Right atrium auricular region (tissue), 2 donors: Measurements from ENCODE around the gene PBOV1. TPM values are rescaled to one million over a fixed set of nuclear protein-coding genes. Genes with fewer than 3 reads are reported as not detected.

Experiments
- DNase-seq: peaks from one replicate; pipeline ENCODE4 v3.0.0-alpha.2; 2019; ENCODE audit warnings: low spot score
- H3K27ac ChIP-seq, 2 donors: fragments of 200-600 bp; sonication (generic); 1 replicate in 1 of 2; 2 replicates in 1 of 2; pipeline ENCODE4 v1.5.1; 2016 to 2019
- H3K27me3 ChIP-seq, 2 donors: fragments of 200-600 bp; sonication (generic); one replicate each; pipeline versions ENCODE4 v1.5.1 to v1.6.0; 2017 to 2019
- H3K36me3 ChIP-seq: fragments of 200-600 bp; sonication (generic); one replicate; pipeline ENCODE4 v1.5.1; 2016
- H3K4me1 ChIP-seq, 2 donors: fragments of 200-600 bp; sonication (generic); one replicate each; pipeline versions ENCODE4 v1.5.1 to v1.6.0; 2017 to 2019
- H3K4me3 ChIP-seq, 2 donors: fragments of 200-600 bp; sonication (generic); 1 replicate in 1 of 2; 2 replicates in 1 of 2; pipeline ENCODE4 v1.5.1; 2017 to 2019; ENCODE audit warnings: mild to moderate bottlenecking in 1 of 2, moderate library complexity in 1 of 2
- H3K9me3 ChIP-seq, 2 donors: fragments of 200-600 bp; sonication (generic); one replicate each; pipeline ENCODE4 v1.5.1; 2019
- CTCF ChIP-seq, 2 donors: fragments of 200-600 bp; sonication (generic); IDR thresholded peaks; one replicate each; pipeline ENCODE4 v1.5.1; 2019; ENCODE audit warnings: antibody characterized with exemption in 2 of 2
- total RNA-seq, 2 donors: library from RNA; depleted of rRNA; stranded (reverse); fragments of >200 nt; gene quantifications; one replicate each; pipeline ENCODE4 v1.1.0, GENCODE V29; 2016

PBOV1 gene
- total RNA-seq, 2 donors from 2014 or later: not detected

- no peak for TF ChIP-seq CTCF (IDR thresholded peaks at IDR 0.05)
- no peak for DNase-seq
- H3K4me3 ChIP-seq: no peak overlapping the region
- no peaks in the 10 kb centered on the region for H3K4me1 ChIP-seq
- H3K9me3 ChIP-seq: no peaks in the 10 kb centered on the region
- H3K27ac ChIP-seq: no peak overlapping the region
- no peaks in the 10 kb centered on the region for H3K27me3 ChIP-seq
- H3K36me3 ChIP-seq: no peaks in the 10 kb centered on the region
These were observed 23.6 kb upstream of the PBOV1 start for GRCh38 chr6:138241934-138242333.

- H3K27me3 ChIP-seq: no peaks in the 10 kb centered on the region
- no peaks in the 10 kb centered on the region for H3K9me3 ChIP-seq
- TF ChIP-seq CTCF (IDR thresholded peaks at IDR 0.05): no peak
- no peaks in the 10 kb centered on the region for H3K36me3 ChIP-seq
- H3K27ac ChIP-seq: no peak overlapping the region
- no peak for DNase-seq
- H3K4me3 ChIP-seq: no peak overlapping the region
- no peaks in the 10 kb centered on the region for H3K4me1 ChIP-seq
These were observed 23.1 kb upstream of the PBOV1 start for GRCh38 chr6:138241381-138241780.

- no peak for TF ChIP-seq CTCF (IDR thresholded peaks at IDR 0.05)
- Histone ChIP-seq H3K36me3 (no peaks in the 10 kb centered on the region), H3K9me3 (no peaks in the 10 kb centered on the region), H3K4me3 (no peak overlapping the region), H3K4me1 (no peaks in the 10 kb centered on the region), H3K27me3 (no peaks in the 10 kb centered on the region), H3K27ac (no peak overlapping the region)
- no peak for DNase-seq
These were observed 22.4 kb upstream of the PBOV1 start for GRCh38 chr6:138240476-138241245.

- Histone ChIP-seq H3K4me3 (no peak overlapping the region), H3K27me3 (no peaks in the 10 kb centered on the region), H3K4me1 (no peaks in the 10 kb centered on the region), H3K9me3 (no peaks in the 10 kb centered on the region), H3K27ac (no peak overlapping the region), H3K36me3 (no peaks in the 10 kb centered on the region)
- TF ChIP-seq CTCF (IDR thresholded peaks at IDR 0.05): no peak
- DNase-seq: no peak
These were observed 21.5 kb upstream of the PBOV1 start for GRCh38 chr6:138239774-138240173.

GRCh38 chr6:138238368-138238767 lies 20.1 kb upstream of the PBOV1 start:
- Histone ChIP-seq H3K9me3 (no peaks in the 10 kb centered on the region), H3K27ac (no peak overlapping the region), H3K4me3 (no peak overlapping the region), H3K4me1 (no peaks in the 10 kb centered on the region), H3K27me3 (no peaks in the 10 kb centered on the region), H3K36me3 (no peaks in the 10 kb centered on the region)
- TF ChIP-seq CTCF (IDR thresholded peaks at IDR 0.05): no peak
- DNase-seq: no peak

- no peak for DNase-seq
- Histone ChIP-seq H3K4me3 (no peak overlapping the region), H3K36me3 (no peaks in the 10 kb centered on the region), H3K4me1 (no peaks in the 10 kb centered on the region), H3K9me3 (no peaks in the 10 kb centered on the region), H3K27ac (no peak overlapping the region), H3K27me3 (no peaks in the 10 kb centered on the region)
- TF ChIP-seq CTCF (IDR thresholded peaks at IDR 0.05): no peak
These were observed 19.2 kb upstream of the PBOV1 start for GRCh38 chr6:138237463-138237862.
